HG03097 (cell line): ENCODE data around the gene REPIN1.
A peak's percentile ranks its signal among the peaks of the same experiment; 100 is the strongest.

ENCODE experiments used
- ATAC-seq: cut with Tn5 transposase; IDR thresholded peaks from one replicate; pipeline ENCODE4 v1.9.1; 2021; ENCODE audit not compliant: unreplicated experiment, low FRiP score

REPIN1 gene

DNA sequence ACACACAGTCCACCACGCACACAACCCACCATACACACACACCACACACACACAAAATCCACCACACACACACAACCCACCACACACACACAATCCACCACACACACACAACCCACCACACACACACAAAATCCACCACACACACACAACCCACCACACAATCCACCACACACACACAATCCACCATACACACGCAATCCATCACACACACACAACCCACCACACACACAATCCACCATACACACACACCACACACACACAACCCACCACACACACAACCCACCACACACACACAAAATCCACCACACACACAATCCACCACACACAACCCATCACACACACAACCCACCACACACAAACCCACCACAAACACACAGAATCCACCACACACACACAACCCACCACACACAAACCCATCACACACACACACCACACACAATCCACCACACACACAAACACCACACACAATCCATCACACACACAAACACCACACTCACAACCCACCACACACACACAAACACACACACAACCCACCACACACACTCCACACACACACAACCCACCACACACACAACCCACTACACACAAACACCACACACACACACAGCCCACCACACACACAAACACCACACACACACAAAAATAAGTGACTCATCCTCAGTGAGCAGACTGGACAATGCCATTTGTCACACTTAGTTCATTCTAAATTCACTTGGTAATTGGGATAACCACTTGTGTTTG, 8.8 kb upstream of the REPIN1 start:
- no peak for ATAC-seq

DNA sequence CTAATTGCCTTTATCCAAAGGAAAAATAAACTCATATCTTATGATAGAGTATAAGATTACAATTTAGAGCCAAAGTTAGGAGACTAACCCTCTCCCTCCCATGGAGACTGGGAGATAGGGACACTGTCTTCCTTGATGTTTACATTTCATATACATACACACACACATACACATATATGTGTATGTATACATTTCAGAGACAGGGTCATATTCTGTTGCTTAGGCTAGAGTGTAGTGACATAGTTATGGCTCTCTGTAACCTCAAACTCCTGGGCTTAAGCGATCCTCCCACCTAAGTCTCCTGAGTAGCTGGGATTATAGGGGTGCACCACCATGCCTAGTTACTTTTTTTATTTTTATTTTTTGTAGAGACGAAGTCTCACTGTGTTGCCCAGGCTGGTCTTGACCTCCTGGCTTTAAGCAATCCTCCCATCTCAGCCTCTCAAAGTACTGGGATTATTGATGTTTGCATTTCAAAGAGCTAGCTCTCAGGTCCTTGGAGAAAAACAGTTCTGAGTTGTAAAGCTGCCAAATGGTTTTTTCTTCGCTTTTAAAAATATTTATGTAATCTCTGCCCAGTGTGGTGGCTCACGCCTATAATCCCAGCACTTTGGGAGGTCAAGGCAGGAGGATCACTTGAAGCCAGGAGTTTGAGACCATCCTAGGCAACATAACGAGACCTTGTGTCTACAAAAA, 8.1 kb upstream of the REPIN1 start:
- ATAC-seq, result no peak

DNA sequence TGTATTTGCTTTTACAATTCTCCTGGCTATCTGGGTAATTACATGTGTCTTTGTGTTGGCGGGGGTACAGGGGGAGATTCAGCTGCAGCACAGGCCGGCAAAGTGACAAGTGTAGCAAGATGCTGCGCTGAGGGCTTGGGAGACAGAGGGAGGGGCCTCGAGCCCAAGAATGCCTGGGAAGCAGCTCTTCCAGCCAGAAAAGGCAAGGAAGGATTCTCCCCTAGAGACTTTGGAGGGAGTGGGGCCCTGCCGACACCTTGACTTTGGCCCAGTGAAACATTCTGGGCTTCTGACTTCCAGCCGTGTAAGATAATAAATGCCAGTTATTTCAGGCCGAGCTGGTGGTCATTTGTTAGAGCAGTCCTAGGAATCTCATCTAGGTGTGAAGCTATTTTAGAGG, 7.2 kb upstream of the REPIN1 start:
- ATAC-seq, result no peak

DNA sequence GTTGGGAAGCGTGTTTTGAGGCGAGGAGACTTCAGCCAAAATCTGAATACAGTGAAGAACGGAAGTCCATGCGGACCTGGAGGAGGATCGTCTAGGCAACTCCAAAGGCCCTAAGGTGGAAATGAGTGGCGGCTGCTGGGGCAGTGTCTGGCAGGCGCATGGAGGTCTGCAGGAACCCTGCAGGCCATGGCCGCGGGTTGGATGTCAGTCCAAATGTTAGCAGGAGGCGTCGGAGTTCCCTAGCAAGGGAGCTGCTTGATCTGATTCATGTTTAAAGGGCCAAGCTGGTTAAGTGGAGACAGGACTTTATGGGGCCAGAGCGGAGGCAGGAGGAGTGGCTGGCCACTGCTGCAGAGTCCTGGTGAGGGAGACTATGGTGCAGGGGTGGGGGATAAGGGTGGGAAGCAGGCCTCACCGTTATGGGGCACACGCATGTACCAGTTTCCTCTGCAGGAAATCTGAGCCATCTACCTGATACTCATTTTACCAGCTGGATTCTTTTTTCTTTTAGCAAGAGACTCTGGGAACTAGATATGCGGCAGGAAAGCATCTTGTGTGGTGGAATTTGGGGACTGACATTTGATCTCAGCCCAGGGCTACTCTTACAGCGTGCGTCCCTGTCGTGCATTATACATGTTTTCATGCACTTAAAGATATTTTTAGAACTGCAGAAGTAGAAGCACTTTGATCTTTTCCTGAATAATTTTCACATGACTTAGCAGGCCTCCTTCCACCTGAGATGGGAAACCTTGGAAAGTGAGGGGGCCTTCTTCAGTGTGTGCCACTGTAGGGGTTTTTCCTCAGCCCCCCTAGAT, 6.6 kb upstream of the REPIN1 start:
- ATAC-seq, result no peak

DNA sequence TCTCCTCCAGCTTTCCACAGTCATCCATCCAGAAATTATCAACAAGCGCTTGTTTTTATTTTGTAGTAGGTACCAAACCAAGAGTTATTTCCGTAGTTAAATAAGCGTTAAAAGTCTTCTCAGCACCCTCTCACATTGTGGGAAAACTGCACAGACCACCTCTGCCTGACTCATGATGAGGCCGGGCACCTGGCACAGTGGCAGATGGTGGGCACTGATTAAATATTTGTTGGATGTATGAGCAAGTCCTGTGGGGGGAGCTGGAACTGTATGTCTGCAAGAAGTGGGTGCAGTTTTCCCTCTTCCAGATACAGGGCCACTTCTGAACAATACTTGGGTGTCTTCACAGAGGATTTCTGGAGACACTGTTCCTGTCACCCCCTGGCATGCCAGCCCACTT, 5.3 kb upstream of the REPIN1 start:
- ATAC-seq, result no peak

DNA sequence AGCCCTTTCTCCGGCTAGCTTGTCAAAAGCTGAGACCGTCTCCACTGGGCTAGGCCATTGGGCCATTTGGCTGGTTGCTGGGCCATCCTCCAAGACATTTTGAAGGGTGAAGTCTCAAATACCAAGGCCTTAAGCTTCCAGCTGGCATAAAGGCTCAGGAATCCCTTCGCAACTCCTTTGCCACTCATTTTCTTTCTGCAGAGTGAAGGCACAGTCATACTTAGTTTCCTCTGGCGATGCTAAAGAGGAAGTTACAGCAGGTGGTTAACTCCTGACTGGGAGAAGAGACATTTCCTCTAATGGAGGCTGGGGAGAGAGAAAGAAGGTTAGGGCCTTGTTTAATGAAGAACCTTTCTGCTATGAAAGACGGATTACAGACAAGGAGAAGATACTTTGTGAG, 4.8 kb upstream of the REPIN1 start:
- ATAC-seq, result no peak

DNA sequence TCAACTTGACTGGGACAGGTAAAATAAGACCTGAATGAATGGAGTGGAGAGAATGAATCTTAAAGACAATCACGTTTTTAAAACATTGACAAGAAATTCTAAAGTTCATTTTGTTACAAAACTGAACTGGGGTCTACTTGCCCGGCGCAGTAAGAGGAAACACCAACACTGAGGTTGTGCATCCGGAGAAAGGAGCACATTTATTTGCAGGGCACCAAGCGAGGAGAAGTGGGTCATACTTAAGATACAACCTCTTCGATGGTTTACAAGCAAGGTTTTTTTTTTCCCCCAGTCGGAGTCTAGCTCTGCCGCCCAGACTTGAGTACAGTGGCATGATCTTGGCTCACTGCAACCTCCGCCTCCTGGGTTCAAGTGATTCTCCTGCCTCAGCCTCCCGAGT, 3.4 kb upstream of the REPIN1 start:
- ATAC-seq, result no peak

DNA sequence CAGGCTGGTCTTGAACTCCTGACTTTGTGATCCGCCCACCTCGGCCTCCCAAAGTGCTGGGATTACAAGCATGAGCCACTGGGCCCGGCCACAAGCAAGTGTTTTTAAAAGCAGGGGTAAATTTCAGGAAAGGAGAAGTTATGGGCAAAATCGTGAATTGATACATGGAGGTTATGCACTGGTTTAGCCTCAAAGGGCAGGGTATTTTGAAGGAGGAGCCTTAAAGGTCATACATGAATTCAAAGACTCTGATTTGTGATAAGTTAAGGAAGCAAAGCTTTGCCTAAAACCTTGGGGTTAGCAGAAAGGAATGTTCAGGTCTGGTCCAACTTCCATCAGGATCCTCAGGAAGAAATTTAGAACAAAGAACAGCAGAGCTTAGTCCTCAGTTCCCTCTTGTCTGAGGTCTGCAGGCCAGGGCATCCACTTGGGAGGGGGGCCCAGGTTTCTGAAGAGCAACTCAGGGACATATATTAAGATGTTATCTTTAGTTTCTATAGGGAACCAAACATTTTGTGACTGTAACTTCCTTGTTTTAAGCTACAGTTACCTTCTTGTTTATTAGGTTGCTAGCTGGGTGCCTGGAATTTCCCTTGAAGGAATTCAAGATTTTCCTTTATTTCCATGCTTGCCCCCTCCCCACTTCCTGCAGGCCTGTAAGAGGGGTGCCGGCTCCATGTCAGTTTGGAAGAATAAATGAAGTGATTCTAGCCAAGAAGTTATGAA, 2.8 kb upstream of the REPIN1 start:
- no peak for ATAC-seq

DNA sequence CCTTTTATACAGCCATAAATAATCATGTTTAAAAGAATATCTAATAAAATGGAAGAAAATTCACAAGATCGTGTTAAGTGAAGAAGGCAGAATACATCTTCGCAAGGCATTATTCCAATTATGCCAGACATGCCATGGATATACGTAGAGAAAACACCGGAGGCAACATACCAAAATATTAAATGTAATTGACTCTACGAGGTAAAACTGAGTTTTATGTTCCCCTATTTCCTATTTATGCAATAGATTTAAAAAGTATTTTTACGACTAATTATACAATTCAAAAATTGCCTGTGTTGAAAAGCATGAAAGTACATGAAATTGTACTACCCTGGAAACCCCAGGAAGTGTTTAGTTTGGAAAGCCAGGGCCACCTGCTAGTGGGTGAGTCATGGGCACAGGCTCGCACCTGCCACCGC, 936 bp upstream of the REPIN1 start:
- ATAC-seq, result no peak

DNA sequence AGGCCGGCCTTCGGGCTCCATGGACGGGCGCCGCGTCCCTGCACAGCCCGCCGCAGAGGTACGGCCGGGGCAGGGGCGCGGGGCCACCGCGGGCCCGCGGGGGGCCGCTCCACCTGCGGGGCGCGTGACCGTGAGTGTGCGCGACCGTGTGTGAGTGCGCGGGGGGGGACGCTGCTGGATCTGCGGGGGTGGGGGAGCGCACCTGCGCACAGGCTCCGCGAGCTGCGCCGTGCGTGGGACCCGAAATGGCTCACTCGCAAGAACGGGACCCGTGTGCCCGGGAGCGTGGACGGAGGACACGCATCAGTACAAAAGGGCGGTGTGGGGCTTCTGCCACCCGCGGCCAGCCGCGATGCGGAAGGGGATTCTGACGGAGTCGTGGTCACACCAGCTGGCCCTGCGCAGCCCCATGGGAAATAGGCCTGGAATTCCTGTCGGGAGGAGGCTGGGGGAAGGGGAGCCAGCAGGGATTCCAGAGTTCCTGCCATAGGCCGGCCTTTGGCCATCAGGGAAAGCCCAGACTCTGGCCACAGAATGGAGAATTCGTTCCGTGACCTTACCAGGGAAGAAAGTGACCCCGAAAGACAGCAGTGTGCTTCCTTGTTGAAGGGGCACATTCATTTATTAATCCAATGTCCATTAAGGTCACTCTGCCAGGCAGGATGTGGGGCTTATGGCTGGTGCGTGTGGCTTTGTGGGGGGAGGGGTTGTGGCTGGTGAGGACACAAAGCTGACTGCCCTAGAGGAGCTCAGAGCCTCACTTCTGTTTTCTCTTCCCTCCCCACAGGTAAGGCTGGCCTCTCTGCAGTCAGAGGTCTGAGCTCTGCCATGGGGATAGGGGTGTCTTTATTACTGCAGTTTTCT, 494 bp downstream of the REPIN1 start:
- peak; percentile 37 for ATAC-seq

DNA sequence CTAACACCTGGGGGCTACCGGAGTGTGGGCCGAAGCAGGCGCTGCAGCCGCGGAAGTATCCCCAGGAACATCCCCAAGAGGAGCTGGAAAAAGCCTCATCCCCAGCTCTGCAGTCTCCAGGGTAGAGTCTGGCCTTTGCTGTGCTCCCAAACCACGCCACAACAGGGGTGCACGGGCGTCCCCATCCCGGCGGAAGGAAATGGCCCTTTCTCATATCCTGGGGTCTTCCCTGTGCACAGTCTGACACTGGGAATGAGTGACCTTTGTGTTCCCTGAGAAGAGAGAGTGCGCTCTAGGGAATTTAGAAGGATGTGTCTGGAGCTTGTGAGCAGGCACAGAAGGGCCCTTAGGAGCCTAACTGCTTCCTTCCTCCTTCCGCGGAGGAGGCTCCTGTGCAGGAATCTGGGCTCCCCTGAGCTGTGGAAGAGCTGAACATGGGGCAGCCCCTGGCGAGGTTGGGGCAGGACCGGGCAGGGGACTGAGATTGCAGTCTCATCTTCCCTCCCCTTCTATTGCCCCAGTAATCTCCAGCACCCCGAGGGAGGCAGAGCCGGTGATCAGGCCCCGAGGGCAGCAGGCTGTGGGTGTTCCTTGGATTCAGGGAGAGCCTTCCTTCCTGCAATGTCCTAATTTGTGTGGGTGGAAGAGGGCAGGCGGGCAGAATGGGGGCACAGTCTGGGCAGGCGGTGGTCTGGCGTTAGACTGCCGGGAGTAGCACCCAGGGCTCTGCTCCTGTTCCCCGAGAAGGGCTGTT, 1.3 kb downstream of the REPIN1 start:
- no peak for ATAC-seq

DNA sequence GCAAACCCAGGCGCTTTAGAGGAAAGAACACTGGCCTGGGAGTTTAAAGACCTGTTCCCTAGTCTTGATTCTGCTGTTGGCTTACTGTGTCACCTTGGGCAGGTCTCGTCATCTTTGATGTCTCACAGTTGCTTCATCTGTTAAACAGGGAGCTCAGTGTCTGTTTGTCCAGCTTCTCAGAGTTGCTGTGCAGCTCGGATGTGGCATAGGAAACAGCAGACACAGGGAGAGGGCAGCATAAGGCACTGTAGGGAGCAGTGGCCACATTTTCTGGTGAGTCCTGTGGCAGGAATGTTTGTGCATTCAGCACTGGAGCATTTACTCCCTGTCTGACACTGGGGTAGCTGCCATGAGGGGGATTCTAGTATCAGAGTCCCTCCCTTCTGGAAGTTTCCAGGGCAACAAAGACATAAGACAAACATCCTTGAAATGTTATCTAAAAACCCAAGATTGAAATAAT, 2.0 kb downstream of the REPIN1 start:
- ATAC-seq, result no peak

DNA sequence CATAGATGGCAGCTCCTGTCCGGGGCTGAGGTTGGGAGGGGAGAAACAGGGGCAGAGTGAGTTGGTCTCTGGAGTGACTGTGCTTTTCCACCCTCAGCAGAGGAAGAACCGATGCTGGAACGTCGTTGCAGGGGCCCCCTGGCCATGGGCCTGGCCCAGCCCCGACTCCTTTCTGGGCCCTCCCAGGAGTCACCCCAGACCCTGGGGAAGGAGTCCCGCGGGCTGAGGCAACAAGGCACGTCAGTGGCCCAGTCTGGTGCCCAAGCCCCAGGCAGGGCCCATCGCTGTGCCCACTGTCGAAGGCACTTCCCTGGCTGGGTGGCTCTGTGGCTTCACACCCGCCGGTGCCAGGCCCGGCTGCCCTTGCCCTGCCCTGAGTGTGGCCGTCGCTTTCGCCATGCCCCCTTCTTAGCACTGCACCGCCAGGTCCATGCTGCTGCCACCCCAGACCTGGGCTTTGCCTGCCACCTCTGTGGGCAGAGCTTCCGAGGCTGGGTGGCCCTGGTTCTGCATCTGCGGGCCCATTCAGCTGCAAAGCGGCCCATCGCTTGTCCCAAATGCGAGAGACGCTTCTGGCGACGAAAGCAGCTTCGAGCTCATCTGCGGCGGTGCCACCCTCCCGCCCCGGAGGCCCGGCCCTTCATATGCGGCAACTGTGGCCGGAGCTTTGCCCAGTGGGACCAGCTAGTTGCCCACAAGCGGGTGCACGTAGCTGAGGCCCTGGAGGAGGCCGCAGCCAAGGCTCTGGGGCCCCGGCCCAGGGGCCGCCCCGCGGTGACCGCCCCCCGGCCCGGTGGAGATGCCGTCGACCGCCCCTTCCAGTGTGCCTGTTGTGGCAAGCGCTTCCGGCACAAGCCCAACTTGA, 2.7 kb downstream of the REPIN1 start:
- no peak for ATAC-seq

DNA sequence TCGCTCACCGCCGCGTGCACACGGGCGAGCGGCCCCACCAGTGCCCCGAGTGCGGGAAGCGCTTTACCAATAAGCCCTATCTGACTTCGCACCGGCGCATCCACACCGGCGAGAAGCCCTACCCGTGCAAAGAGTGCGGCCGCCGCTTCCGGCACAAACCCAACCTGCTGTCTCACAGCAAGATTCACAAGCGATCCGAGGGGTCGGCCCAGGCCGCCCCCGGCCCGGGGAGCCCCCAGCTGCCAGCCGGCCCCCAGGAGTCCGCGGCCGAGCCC, 3.3 kb downstream of the REPIN1 start:
- no peak for ATAC-seq

DNA sequence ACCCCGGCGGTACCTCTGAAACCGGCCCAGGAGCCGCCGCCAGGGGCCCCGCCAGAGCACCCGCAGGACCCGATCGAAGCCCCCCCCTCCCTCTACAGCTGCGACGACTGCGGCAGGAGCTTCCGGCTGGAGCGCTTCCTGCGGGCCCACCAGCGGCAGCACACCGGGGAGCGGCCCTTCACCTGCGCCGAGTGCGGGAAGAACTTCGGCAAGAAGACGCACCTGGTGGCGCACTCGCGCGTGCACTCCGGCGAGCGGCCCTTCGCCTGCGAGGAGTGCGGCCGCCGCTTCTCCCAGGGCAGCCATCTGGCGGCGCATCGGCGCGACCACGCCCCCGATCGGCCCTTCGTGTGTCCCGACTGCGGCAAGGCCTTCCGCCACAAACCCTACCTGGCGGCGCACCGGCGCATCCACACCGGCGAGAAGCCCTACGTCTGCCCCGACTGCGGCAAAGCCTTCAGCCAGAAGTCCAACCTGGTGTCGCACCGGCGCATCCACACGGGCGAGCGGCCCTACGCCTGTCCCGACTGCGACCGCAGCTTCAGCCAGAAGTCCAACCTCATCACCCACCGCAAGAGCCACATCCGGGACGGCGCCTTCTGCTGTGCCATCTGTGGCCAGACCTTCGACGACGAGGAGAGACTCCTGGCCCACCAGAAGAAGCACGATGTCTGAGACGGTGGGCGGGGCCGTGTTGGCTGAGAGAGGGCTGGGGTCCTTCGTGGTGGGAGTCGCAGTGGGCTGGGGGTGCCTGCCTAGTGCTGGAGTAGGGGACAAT, 3.8 kb downstream of the REPIN1 start:
- ATAC-seq, result no peak

DNA sequence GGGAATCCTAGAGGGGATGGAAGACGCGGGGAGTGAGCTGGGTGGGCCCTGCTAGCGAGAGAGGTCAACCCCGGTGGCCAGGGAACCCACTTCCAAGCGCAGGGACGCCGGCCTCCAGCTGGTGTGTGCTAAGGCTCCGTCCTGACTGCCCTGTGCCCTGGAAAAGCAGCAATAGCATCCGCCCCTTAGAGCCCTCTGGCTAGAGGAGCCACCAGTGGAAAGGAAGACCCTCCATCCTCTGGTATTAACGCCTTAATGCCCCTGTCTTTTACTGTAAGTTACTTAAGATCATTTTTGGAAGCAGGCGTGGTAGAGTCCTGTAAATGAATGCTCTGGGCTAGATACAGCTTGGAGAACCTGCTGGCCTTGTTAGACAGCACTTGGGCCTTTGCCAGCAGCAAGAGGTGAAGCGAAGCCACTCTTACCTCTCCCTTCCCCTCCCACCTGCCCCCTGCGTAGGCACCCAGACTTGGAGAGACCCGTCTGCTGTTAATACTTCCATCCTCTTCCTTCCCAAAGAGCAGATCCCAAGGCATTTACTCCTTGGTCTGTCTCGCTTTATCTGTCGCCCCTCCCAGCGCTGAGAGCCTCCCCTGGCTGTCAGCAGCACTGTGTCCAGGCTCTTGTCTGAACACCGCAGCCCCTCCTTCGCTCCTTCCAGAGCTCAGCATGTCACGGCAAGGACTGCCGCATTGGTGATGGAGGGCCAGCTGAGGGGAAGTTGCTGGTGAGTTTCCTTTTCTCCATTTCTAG, 4.6 kb downstream of the REPIN1 start:
- no peak for ATAC-seq

DNA sequence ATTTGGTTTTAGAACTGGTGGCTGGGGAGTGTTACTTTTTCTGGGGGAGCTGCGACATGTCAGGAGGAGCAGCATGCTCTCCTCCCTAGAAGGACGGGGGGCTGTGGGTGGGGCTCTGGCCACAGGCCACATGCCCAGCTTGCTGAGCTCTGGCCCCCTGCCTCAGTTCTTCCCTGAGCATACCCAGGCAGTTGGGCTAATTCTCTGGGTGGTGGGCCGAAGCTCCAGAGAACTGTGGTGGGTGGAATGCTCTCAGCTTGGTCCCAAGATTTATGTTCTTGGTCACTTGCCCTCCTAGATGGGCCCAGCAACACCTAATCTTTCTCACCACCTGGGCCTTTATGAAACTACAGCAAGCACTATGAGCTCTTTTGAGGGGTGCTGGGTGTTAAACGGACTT, 5.4 kb downstream of the REPIN1 start:
- no peak for ATAC-seq
